NCI-H1694 (cell line): Measurements from ENCODE around the gene HABP2.

Experiments
- DNase-seq: peaks from one replicate; lab custom pipeline; 2025; lab: John Stamatoyannopoulos, UW

Gene HABP2

GRCh38 chr10:113604572-113604971, 51.7 kb downstream of the HABP2 start:
- no peak for DNase-seq

DNA sequence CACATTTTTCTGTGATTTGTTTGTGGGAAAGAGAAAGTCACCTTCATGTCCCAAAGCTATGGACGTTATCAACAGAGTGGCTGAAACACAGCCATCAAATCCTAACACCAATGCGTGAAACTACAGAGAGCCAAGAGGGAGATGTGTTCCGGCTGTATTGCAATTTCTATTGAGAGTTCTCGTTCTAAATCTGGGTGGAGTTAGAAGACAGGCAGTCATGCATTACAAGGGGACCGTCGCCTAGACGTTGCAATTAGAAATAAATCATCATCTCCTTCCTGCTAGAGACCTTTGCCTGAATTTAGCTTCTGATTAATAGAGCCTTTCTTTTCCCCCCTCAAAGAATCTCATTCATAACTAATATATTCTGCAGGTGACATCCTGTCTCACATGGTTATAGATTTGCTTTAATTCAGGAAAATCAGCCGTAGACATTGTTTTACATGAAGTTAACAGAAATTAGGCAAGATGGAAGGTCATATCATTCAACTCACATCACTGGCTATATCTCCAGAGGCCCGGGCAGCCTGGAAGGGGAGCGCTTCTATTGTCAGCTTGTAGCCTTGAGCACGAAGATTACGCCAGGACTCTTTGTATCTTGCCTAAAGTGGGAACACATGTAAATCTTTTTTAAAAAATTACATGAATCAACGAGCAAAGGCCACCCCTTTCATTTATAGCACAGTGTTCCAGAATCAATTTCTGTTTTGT, 52.6 kb downstream of the HABP2 start:
- DNase-seq, result no peak

DNA sequence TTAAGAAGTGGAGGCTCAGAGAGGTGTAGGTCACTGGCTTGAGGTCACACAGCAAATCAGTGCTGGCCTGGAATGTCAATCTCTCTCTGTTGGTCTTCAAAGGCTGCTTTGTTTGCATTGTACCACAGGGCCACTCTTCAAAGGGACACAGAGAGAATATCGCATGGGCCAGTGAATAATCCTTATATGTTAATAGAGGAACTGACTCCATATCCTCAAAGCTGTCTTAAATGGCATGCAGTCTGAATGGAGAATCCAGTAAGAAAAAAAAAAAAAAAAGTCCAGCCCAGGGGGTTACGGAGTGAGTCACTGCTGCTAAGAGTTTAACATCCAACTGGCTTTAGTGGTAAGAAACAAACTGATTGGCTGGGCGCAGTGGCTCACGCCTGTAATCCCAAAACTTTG, 56.9 kb downstream of the HABP2 start:
- DNase-seq, result no peak

GRCh38 chr10:113610631-113611601, 58.1 kb downstream of the HABP2 start:
- DNase-seq, result no peak

DNA sequence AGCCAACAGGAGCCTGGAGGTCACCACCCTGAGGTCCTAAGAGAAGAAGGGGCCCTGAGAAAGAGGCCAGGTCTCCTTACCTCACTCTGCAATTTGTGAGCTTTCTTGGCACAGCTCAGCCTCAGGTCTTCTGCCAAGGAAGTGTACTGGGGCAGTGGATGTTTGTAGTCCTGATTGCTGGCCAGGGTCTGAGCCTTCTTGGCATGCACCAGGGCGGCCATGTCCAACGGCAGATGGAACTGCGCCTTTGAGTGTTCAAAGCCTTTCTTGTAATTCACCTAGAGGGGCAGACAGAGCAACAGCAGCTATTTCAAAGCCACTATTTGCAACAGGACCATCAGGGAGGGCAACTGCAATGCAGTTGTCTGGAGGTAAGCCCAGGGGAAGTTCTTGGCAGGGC, 59.3 kb downstream of the HABP2 start:
- no peak for DNase-seq

DNA sequence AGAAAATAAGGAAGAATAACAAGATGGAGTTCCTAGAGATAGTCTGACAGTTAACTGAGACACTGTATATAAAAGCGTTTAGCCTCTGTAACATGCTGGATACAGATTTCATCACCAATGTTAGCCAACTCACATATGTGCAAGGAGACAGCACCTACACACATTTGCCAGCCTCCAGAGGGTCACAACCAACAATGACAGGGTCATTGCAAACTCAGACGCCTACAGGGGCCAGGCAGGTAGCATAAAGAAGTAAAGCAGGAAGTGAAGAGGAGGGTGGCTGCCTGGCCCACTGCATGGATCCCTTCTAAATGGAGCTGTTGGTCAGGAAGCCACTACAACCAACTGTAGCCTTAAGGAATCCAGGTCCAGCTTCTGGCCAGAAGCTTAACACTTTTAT, 60.6 kb downstream of the HABP2 start:
- no peak for DNase-seq

DNA sequence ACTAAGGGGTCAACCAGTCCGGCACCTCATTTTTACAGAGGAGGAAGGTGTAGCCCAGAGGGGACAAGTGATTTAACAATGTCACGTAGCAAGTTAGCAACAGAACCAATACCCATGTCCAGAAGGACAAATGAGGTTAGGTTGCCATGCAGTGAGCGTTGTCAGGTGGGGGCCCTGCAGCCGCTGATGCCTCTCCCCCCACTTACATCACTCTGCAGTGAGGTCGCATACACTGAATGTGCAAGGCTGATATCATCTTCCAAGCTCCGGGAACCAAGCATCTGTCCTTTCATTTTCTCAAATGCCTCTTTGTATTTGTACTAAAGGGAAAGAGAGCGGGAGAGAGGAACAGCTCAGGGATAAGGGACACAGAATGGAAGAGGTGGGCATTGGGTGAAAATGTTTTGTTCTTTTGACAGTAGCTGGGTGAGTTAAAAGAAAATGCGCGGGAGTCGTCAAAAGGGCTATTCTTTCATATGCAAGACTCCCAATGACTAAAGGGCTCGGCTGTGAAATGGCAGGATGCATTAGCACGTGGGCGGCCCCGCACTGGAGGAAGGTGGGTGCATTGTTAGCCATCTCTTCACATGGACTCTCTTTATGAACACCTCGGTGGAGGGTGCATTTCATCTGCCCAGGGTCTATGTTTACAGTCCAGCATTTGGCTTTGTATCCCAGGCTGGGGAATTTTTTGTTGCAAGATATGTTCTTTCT, 61.3 kb downstream of the HABP2 start:
- no peak for DNase-seq

DNA sequence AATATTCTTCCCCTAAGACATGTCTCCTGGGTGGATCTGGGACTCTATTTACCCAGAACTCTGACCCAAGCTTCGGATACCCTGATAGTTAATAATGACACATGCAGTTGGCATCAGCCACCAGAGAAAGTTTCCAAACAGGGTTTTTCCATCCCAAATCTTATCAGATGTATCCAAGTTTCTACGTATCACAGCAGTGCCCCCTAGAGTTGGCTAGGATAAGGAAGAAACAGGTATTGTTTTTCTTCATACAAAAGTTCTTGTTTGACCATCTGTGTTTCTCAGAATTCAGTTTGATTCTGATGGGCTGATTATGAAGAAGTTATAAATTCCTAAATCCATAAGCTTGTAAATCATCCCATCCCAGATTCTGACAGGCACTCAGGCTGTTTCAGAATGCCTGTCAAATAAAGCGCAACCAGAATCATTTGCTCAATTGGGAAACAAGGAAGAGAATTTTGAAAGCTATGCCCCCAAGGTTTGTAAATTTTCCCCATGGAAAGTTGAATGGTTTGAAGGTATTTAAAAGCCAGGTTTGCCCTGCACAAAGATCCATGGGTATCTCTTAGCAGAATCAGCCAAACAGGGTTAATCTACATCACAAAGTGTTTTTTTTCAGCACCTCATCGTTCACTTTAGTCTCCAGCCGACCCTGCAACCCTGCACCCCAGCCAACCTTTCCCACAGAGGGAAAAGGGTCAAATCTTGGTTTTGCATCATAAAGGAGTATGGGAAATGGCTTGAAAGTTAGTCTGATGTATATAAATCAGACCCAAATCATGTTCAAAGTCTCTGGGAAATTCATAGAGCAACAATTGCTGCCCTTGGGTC, 63.6 kb downstream of the HABP2 start:
- DNase-seq, result no peak

DNA sequence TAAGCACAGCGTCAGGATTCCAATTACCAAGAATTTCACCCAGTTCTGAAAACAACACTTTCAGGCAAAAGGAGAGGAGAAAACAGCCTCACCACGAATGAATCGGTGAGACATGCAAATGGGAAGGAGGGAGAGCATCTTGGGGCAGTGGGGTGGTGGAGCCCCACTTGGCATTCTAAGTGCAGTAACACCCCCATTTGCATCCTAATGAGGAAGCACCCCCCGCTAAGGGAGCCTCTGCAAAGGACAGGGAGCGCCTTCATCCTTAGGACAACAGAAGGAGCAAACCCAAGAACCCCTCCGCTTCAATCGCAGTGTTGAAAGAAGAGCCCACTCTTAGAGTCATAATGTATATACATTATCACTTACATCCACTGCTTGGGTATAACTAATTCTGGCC, 64.2 kb downstream of the HABP2 start:
- DNase-seq, result no peak

- no peak for DNase-seq
Observed at GRCh38 chr10:113618338-113618737, 65.5 kb downstream of the HABP2 start.

GRCh38 chr10:113619401-113619800, 66.5 kb downstream of the HABP2 start:
- no peak for DNase-seq

DNA sequence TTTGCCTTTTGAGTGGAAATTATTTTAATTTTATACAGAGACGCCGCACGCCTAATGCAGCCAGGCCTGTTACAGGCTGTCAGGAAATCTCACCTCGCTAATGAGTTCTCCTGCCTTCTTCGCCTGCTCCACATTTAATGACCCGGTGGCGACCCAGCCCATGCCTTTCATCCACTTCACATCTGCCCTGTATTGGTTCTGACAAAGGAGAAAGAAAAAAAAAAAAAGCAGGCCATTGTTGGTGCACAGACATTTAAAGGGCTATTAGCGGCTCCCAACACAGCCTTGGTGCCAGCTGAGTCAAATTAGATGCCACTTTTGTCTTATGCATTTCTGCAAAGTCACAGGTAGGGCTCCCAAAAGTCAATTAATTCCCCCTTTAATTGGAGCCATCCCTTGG, 67.7 kb downstream of the HABP2 start:
- DNase-seq, result no peak

- no peak for DNase-seq
Observed at GRCh38 chr10:113620936-113621335, 68.1 kb downstream of the HABP2 start.

DNA sequence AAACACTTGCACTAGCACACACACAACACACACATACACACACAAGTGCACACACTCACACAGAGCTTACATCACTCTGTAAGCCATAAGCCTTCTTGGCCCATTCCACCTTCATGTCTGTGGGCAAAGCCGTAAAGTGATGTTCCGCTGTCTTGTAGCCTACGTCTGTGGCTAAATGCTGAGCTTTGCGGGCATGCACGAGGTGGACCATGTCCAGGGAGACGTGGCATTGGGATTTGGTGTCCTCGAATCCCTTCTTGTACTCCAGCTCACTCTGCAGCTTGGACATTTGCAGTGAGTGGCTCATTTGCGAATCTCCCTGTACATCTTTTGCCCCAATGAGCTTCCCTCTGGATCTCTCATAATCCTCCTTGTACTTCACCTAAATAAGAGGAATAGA, 68.9 kb downstream of the HABP2 start:
- no peak for DNase-seq

- DNase-seq, result no peak
Observed at GRCh38 chr10:113622831-113623230, 70.0 kb downstream of the HABP2 start.

GRCh38 chr10:113625461-113626186, 72.8 kb downstream of the HABP2 start:
- DNase-seq, result no peak

GRCh38 chr10:113626809-113627355, 74.0 kb downstream of the HABP2 start:
- DNase-seq, result no peak

GRCh38 chr10:113627836-113628235, 75.0 kb downstream of the HABP2 start:
- no peak for DNase-seq

DNA sequence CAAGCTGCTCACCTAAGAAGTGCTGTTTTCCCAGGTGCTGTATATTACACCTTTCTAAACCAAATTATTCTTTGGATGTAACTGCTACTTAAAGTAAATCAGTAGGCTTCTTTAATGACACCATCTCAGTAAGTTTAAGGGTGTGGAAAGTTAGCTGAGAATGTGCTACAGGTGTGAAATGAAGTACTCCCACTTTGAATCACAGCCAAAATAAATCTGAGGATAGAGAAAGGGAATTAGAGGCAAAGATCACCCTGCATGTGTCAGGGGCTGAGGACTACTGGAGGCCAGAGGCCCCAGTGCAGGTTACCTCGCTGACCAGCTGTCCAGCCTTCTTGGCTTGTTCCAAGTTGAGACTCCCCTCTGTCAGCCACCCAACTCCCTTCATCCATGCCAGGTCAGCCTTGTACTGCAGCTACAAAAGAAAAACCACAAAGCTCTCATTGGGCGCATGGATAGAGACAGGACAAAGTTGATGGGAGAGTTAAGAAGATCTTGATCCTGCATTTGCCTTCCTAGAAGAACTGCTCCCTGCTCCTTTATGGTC, 75.8 kb downstream of the HABP2 start:
- DNase-seq, result no peak

DNA sequence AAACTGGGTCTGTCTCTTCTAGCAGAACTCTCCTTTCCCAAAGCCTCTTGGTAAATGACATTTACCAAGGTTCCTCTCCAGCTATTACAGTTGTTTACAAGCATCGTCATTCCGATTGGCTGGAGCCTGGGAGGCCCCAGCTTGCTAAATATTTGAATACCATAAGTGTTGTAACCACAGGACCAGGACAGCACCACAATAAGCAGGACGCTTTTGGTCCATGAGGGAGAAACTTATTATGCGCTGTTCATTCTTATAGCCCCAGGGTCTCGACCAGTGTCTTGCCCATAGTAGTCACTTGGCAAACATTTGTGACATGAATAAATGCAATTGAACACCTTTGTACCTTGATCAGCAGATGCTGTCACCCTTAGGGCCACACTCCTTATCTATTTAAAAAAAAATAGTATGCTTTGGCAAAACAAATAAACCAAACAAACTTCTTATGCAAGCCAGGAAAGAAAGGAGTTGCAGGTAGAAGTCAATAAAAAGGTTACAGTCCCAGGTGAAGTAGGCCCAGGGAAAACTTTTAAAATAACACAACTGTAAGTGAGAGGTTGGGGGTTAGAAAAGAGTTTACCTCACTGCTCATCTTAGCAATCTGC, 78.2 kb downstream of the HABP2 start:
- no peak for DNase-seq
